Progenitor cell of endocrine pancreas (in vitro differentiated cells): ENCODE measurements around the gene MBNL1. TPM values are rescaled to one million over a fixed set of nuclear protein-coding genes. Genes with fewer than 3 reads are reported as not detected.

ENCODE experiments used
- DNase-seq: peaks from one replicate; pipeline ENCODE4 v3.0.0; 2021; ENCODE audit warnings: low spot score; ENCODE audit not compliant: unreplicated experiment
- H3K27ac Mint-ChIP-seq: 2 replicates; pipeline ENCODE4 v1.8.0; 2021; ENCODE audit warnings: mild to moderate bottlenecking, moderate library complexity, mixed read lengths
- H3K27me3 Mint-ChIP-seq: 2 replicates; pipeline ENCODE4 v1.8.0; 2021; ENCODE audit warnings: mixed read lengths
- H3K36me3 Mint-ChIP-seq: 2 replicates; pipeline ENCODE4 v1.8.0; 2022; ENCODE audit warnings: mixed read lengths; ENCODE audit not compliant: insufficient read depth
- H3K4me1 Mint-ChIP-seq: 2 replicates; pipeline ENCODE4 v1.8.0; 2021; ENCODE audit warnings: low read depth, mixed read lengths
- H3K4me3 Mint-ChIP-seq: 2 replicates; pipeline ENCODE4 v1.8.0; 2021; ENCODE audit warnings: low read depth, mild to moderate bottlenecking, moderate library complexity, mixed read lengths
- H3K9me3 Mint-ChIP-seq: 2 replicates; pipeline ENCODE4 v1.8.0; 2021; ENCODE audit warnings: low read depth, mixed read lengths
- CTCF ChIP-seq: fragments of 200-600 bp; sonication (generic); IDR thresholded peaks from one replicate; pipeline ENCODE4 v1.5.0; 2021; ENCODE audit warnings: antibody characterized with exemption, mild to moderate bottlenecking; ENCODE audit not compliant: unreplicated experiment
- total RNA-seq: library from RNA; stranded (reverse); gene quantifications from 2 replicates; pipeline ENCODE4 v1.2.1, GENCODE V29; 2021

Gene MBNL1
- total RNA-seq, 1 donor from 2014 or later = 29.4 TPM

- Mint-ChIP-seq H3K9me3 (no peaks in the 10 kb centered on the region), H3K4me1 (peaks cover 11% of the 10 kb centered on the region), H3K27me3 (no peaks in the 10 kb centered on the region), H3K27ac (no peak overlapping the region), H3K36me3 (no peaks in the 10 kb centered on the region), H3K4me3 (no peak overlapping the region)
- no peak for DNase-seq
- TF ChIP-seq CTCF = no peak
Measured at GRCh38 chr3:152293347-152294006, 24.7 kb downstream of the MBNL1 start.

GRCh38 chr3:152295344-152295743 lies 26.6 kb downstream of the MBNL1 start:
- Mint-ChIP-seq H3K9me3 (no peaks in the 10 kb centered on the region), H3K4me3 (no peak overlapping the region), H3K27me3 (no peaks in the 10 kb centered on the region), H3K36me3 (peaks cover 9% of the 10 kb centered on the region), H3K4me1 (peaks cover 23% of the 10 kb centered on the region), H3K27ac (no peak overlapping the region)
- TF ChIP-seq CTCF = no peak
- DNase-seq = no peak

GRCh38 chr3:152295806-152296205 lies 27.1 kb downstream of the MBNL1 start:
- no peak for DNase-seq
- Mint-ChIP-seq H3K27ac (no peak overlapping the region), H3K9me3 (no peaks in the 10 kb centered on the region), H3K4me3 (no peak overlapping the region), H3K27me3 (no peaks in the 10 kb centered on the region), H3K36me3 (peaks cover 9% of the 10 kb centered on the region), H3K4me1 (peaks cover 23% of the 10 kb centered on the region)
- TF ChIP-seq CTCF = no peak

GRCh38 chr3:152296382-152296781 lies 27.7 kb downstream of the MBNL1 start:
- TF ChIP-seq CTCF = no peak
- H3K36me3 Mint-ChIP-seq = peaks cover 9% of the 10 kb centered on the region
- H3K27me3 Mint-ChIP-seq = no peaks in the 10 kb centered on the region
- H3K9me3 Mint-ChIP-seq = no peaks in the 10 kb centered on the region
- H3K4me1 Mint-ChIP-seq = peaks cover 23% of the 10 kb centered on the region
- DNase-seq = no peak
- H3K4me3 Mint-ChIP-seq = no peak overlapping the region
- no peak overlapping the region for H3K27ac Mint-ChIP-seq

GRCh38 chr3:152296971-152297370 lies 28.2 kb downstream of the MBNL1 start:
- Mint-ChIP-seq H3K27me3 (no peaks in the 10 kb centered on the region), H3K9me3 (no peaks in the 10 kb centered on the region), H3K4me3 (no peak overlapping the region), H3K27ac (no peak overlapping the region), H3K36me3 (peaks cover 9% of the 10 kb centered on the region), H3K4me1 (peaks cover 23% of the 10 kb centered on the region)
- TF ChIP-seq CTCF = no peak
- DNase-seq = no peak
